ENCODE results near the gene ATXN1. TPM values are rescaled to one million over a fixed set of nuclear protein-coding genes. Genes with fewer than 3 reads are reported as not detected.

ATXN1 gene
- total and polyA plus RNA-seq, 3 donors from 2014 or later = 12.8 to 84.1 (median 64.3) TPM

DNA sequence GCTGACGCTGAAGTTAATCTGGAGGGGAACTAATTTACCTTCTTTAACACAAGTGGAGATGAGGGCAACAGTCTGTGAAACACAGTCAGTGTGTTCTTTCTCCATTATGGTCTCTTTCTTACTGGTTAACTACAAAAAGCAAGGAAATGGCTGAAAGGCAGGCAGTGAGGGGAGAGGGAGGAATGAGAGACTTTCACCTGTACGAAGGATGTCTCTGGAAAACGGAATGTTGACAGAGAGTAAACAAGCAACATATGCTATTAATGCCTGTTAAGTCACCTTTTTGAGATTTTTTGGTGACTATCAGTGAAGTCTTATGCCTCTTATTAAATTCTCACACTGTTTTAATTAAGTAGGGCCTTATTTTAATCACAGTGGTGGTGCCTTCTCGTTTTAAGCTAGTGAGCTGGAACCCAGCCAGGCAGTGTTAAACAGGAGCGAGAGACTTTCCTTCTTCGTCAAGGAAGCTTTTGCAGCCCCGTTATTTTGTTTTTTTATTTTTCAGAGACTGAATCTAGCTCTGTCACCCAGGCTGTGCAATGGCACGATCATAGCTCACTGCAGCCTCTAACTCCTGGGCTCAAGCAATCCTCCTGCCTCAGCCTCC, 165.6 kb downstream of the ATXN1 start:
- no peak for DNase-seq

GRCh38 chr6:16594849-16595248, 166.4 kb downstream of the ATXN1 start:
- WGBS, 2 donors = 84 to 94% methylated on average over 5 of the region's 5 CpGs
- Histone ChIP-seq H3K27me3 (no peaks in the 10 kb centered on the region), H3K4me3 (no peak overlapping the region), H3K36me3 (ENCODE audit: low read depth, missing control alignments) (no peaks in the 10 kb centered on the region), H3K4me1 (no peaks in the 10 kb centered on the region), H3K27ac (no peak overlapping the region), H3K9me3 (no peaks in the 10 kb centered on the region)
- intact Hi-C loops (cut with DNase I; ENCODE audit: low total_unique reads) = no loop called here
- DNase-seq = no peak
- no peak for TF ChIP-seq POLR2A (IDR thresholded peaks at IDR 0.05)

More for the DNA sequence above, 165.6 kb downstream of the ATXN1 start:
- TF ChIP-seq CTCF (IDR thresholded peaks at IDR 0.05) (no peak), POLR2A (IDR thresholded peaks at IDR 0.05) (no peak)
- no peaks in the 10 kb centered on the region for H3K36me3 ChIP-seq (ENCODE audit: low read depth, missing control alignments)
- no peaks in the 10 kb centered on the region for H3K4me1 ChIP-seq
- no peak overlapping the region for H3K4me3 ChIP-seq
- intact Hi-C loops (cut with DNase I; ENCODE audit: low total_unique reads) = no loop called here
- H3K27ac ChIP-seq = no peak overlapping the region
- H3K9me3 ChIP-seq = no peaks in the 10 kb centered on the region
- WGBS, 2 donors = 62 to 83% methylated on average over 8 of the region's 8 CpGs
- no peaks in the 10 kb centered on the region for H3K27me3 ChIP-seq

DNA sequence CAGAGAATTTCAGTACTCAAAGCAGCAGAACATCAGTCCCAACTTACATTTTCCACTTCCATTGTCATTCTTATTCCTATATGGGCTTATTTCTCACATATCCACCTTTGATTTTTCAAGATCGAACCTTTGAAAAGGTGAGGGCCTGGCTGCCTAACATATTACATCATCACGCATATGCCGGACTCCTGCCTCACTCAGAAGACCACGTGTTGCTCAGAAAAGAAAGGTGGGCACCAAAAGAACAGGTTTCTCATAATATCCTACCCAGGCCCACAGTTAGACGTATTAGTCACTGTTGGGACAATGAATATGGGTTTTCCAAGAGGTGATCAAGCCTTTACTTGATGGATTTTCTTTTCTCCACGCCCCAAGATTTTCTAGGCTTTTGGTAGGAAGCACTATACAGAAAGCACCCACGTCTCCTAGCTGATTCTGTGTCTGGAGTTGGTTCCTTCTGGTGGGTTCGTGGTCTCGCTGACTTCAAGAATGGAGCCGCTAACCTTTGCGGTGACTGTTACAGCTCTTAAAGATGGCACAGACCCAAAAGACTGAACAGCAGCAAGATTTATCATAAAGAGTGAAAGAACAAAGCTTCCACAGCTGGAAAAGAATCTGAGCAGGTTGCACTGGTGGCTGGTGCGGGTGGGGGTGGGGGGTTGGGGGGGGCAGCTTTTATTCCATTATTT, 168.9 kb downstream of the ATXN1 start:
- TF ChIP-seq POLR2A (IDR thresholded peaks at IDR 0.05) = no peak
- no peak for TF ChIP-seq CTCF (IDR thresholded peaks at IDR 0.05)
- H3K27me3 ChIP-seq = no peaks in the 10 kb centered on the region
- H3K27ac ChIP-seq = no peak overlapping the region
- peaks cover 6% of the 10 kb centered on the region for H3K4me1 ChIP-seq
- DNase-seq = no peak
- WGBS, 2 donors = 53 to 78% methylated on average over 12 of the region's 12 CpGs
- H3K9me3 ChIP-seq = no peaks in the 10 kb centered on the region
- no peak overlapping the region for H3K4me3 ChIP-seq
- intact Hi-C loops (cut with DNase I; ENCODE audit: low total_unique reads) = no loop called here
- H3K36me3 ChIP-seq (ENCODE audit: low read depth, missing control alignments) = no peaks in the 10 kb centered on the region

DNA sequence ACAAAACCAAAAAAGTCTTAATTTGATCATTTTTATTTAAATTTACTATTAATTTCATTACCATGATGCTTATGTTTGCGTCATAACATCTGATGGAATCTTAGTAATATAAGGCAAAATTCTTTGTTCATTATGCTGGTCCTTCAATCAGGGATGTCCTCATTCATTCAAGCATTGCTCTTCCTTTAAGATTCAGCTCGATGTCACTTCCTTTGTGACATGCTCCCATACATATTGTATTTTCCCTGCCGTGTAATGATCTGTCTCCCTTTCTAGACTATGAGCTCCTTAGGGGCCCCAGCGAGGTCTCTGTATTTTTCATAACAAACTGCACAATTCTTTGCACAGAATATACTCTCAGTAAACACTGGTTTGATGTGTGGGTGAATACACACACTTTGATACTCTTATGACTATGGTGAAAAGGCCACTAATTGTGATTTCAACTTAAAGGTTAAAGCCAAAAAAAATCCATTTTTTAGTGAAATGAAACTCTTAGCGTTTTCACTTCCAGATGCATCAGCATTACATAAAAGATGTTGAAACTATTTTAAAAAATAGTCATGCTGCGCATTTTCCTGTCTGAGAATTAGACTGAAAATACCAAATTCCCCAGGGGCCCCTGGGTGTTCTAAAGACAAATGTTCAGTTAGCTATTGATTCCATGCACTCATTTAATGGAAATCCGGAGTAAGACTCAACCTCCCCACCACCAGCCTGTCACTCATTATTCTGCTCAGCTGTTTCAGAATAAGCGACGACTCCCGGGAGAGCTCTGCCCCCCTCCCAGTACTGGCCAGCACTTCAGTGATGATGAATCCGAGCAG, 169.7 kb downstream of the ATXN1 start:
- no peak for TF ChIP-seq CTCF (IDR thresholded peaks at IDR 0.05)
- TF ChIP-seq POLR2A (IDR thresholded peaks at IDR 0.05) = no peak
- H3K4me1 ChIP-seq = peaks cover 6% of the 10 kb centered on the region
- WGBS, 2 donors = 59 to 71% methylated on average over 11 of the region's 11 CpGs
- DNase-seq = no peak
- H3K36me3 ChIP-seq (ENCODE audit: low read depth, missing control alignments) = no peaks in the 10 kb centered on the region
- no peak overlapping the region for H3K27ac ChIP-seq
- intact Hi-C loops (cut with DNase I; ENCODE audit: low total_unique reads) = no loop called here
- no peaks in the 10 kb centered on the region for H3K27me3 ChIP-seq
- no peak overlapping the region for H3K4me3 ChIP-seq
- H3K9me3 ChIP-seq = no peaks in the 10 kb centered on the region

GRCh38 chr6:16585805-16586204, 175.5 kb downstream of the ATXN1 start:
- H3K27ac ChIP-seq = no peak overlapping the region
- intact Hi-C loops (cut with DNase I; ENCODE audit: low total_unique reads) = no loop called here
- H3K9me3 ChIP-seq = no peaks in the 10 kb centered on the region
- H3K4me1 ChIP-seq = peaks cover 6% of the 10 kb centered on the region
- no peaks in the 10 kb centered on the region for H3K36me3 ChIP-seq (ENCODE audit: low read depth, missing control alignments)
- no peak overlapping the region for H3K4me3 ChIP-seq
- WGBS, 2 donors = 87 to 91% methylated on average over 6 of the region's 6 CpGs
- no peak for DNase-seq
- TF ChIP-seq CTCF (IDR thresholded peaks at IDR 0.05) = no peak
- TF ChIP-seq POLR2A (IDR thresholded peaks at IDR 0.05) = no peak
- H3K27me3 ChIP-seq = no peaks in the 10 kb centered on the region

Measured in testis (tissue), 3 donors.